Mesothelial cell of epicardium (in vitro differentiated cells): Measurements from ENCODE around the gene CD82. TPM values are rescaled to one million over a fixed set of nuclear protein-coding genes. Genes with fewer than 3 reads are reported as not detected.
"Not testable (repeated sequence)": the region's sequence is repeated elsewhere in the genome, so short reads cannot be mapped to it uniquely, and the experiment has no call there.

Experiments
- DNase-seq, 2 experiments: peaks; one replicate each; pipeline ENCODE4 v3.0.0; 2021; ENCODE audit warnings: low spot score in 2 of 2; ENCODE audit not compliant: unreplicated experiment in 2 of 2
- H3K27ac Mint-ChIP-seq: 2 replicates; pipeline ENCODE4 v1.8.0; 2021; ENCODE audit warnings: mixed read lengths
- H3K27me3 Mint-ChIP-seq: 2 replicates; pipeline ENCODE4 v1.8.0; 2021; ENCODE audit warnings: low read depth, mixed read lengths
- H3K36me3 Mint-ChIP-seq: 2 replicates; pipeline ENCODE4 v1.8.0; 2021; ENCODE audit warnings: mixed read lengths
- H3K4me1 Mint-ChIP-seq: 2 replicates; pipeline ENCODE4 v1.8.0; 2021; ENCODE audit warnings: mixed read lengths
- H3K4me3 Mint-ChIP-seq: 2 replicates; pipeline ENCODE4 v1.8.0; 2021; ENCODE audit warnings: mild to moderate bottlenecking, moderate library complexity, mixed read lengths
- H3K9me3 Mint-ChIP-seq: 2 replicates; pipeline ENCODE4 v1.8.0; 2021; ENCODE audit warnings: mixed read lengths
- total RNA-seq: library from RNA; stranded (reverse); gene quantifications from 3 replicates; pipeline ENCODE4 v1.2.1, GENCODE V29; 2021
- TF ChIP-seq, protein P1 (sequence below): fragments of 200-600 bp; sonication (generic); IDR thresholded peaks from one replicate; pipeline ENCODE4 v1.5.0; 2021; ENCODE audit warnings: antibody characterized with exemption; ENCODE audit not compliant: unreplicated experiment

The CD82 gene
- total RNA-seq, 1 donor from 2014 or later = 11.2 TPM

DNA sequence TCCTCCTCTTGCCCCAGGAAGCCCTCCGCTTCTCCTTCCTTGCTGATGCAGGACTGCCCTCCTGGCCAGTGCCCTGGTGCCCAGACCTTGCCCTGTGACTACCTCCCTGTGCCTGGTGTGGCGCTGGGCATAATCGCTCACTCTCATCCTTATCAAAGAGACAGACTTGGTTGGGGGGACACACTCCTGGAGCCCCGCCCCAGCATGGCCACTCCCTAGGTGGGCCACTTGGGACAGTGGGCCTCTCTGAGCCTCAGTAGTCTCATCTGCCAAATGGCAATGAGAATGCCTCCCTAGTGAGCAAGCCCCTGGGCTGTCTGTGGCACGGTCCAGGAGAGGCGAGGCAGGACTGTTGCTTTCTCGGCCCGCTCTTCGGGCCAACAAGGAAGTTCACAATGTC lies 88.6 kb downstream of the CD82 start:
- H3K36me3 Mint-ChIP-seq = no peaks in the 10 kb centered on the region
- H3K27ac Mint-ChIP-seq = no peak overlapping the region
- peaks cover 15% of the 10 kb centered on the region for H3K27me3 Mint-ChIP-seq
- no peaks in the 10 kb centered on the region for H3K9me3 Mint-ChIP-seq
- H3K4me1 Mint-ChIP-seq = peaks cover 6% of the 10 kb centered on the region
- TF ChIP-seq, protein P1, sequence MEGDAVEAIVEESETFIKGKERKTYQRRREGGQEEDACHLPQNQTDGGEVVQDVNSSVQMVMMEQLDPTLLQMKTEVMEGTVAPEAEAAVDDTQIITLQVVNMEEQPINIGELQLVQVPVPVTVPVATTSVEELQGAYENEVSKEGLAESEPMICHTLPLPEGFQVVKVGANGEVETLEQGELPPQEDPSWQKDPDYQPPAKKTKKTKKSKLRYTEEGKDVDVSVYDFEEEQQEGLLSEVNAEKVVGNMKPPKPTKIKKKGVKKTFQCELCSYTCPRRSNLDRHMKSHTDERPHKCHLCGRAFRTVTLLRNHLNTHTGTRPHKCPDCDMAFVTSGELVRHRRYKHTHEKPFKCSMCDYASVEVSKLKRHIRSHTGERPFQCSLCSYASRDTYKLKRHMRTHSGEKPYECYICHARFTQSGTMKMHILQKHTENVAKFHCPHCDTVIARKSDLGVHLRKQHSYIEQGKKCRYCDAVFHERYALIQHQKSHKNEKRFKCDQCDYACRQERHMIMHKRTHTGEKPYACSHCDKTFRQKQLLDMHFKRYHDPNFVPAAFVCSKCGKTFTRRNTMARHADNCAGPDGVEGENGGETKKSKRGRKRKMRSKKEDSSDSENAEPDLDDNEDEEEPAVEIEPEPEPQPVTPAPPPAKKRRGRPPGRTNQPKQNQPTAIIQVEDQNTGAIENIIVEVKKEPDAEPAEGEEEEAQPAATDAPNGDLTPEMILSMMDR = no peak
- no peak for DNase-seq
- H3K4me3 Mint-ChIP-seq = no peak overlapping the region

DNA sequence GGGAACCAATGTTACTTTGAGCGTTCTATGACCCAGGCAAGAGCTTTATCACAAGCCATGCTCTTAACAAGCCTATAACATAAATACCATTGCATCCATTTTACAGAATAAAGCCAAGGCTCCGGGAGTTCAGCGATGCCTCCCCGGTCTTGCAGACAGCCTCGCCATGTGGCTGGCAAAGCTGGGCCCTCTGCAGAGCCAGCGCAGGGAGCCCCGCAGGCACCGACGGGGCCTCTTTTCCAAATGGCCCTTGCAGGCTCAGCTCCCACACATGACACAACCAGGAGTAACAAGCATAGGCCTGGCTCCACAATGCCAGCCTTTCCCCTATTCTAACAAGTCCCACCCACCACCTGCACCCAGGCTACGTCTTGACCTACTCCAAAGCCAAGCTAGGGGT lies 89.1 kb downstream of the CD82 start:
- Mint-ChIP-seq H3K27ac (no peak overlapping the region), H3K9me3 (no peaks in the 10 kb centered on the region), H3K36me3 (no peaks in the 10 kb centered on the region), H3K4me1 (peaks cover 6% of the 10 kb centered on the region), H3K27me3 (peaks cover 11% of the 10 kb centered on the region), H3K4me3 (no peak overlapping the region)
- TF ChIP-seq, protein P1 = no peak
- DNase-seq = no peak

DNA sequence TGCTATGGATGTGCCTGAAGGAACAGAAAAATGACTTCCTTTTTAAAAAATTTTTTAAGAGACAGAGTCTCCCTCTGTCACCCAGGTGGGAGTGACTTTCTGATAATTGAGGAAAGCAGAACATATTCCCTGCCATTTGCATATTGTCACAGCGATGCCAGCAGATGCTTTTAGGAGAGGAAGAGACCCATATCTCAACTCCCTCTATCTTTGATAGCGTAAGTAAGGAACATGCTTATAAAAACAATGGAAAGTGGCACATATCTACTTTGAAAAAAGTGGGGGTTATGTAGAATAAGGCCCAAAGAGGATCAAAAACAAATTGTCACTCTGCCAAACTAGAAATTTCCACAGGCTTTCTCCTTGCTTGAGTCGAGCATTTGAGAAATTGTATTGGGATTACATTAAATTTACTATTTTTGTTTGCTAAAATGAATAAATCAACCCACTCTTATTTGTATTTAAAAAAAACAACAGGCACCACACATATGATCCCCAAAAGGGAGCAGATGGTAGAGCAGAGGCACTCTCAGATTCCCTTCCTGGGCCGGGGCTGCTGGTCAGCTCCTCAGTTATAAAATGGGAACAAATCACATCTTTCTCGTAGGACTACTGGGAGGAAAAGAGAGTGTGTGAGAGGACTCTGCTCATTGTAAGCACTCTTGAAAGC lies 92.5 kb downstream of the CD82 start:
- H3K27me3 Mint-ChIP-seq = peaks cover 5% of the 10 kb centered on the region
- H3K9me3 Mint-ChIP-seq = peaks cover 7% of the 10 kb centered on the region
- no peak overlapping the region for H3K27ac Mint-ChIP-seq
- H3K4me3 Mint-ChIP-seq = no peak overlapping the region
- DNase-seq = no peak
- TF ChIP-seq, protein P1 = no peak
- H3K4me1 Mint-ChIP-seq = no peaks in the 10 kb centered on the region
- H3K36me3 Mint-ChIP-seq = no peaks in the 10 kb centered on the region

- no peak for DNase-seq
- H3K9me3 Mint-ChIP-seq = peaks cover 7% of the 10 kb centered on the region
- no peaks in the 10 kb centered on the region for H3K36me3 Mint-ChIP-seq
- H3K27me3 Mint-ChIP-seq = peaks cover 5% of the 10 kb centered on the region
- no peak overlapping the region for H3K27ac Mint-ChIP-seq
- TF ChIP-seq, protein P1 = no peak
- no peaks in the 10 kb centered on the region for H3K4me1 Mint-ChIP-seq
- H3K4me3 Mint-ChIP-seq = no peak overlapping the region
Observed at GRCh38 chr11:44658506-44658850, 93.0 kb downstream of the CD82 start.

GRCh38 chr11:44659641-44660040 lies 94.2 kb downstream of the CD82 start:
- H3K4me1 Mint-ChIP-seq = no peaks in the 10 kb centered on the region
- H3K36me3 Mint-ChIP-seq = no peaks in the 10 kb centered on the region
- TF ChIP-seq, protein P1 = no peak

DNA sequence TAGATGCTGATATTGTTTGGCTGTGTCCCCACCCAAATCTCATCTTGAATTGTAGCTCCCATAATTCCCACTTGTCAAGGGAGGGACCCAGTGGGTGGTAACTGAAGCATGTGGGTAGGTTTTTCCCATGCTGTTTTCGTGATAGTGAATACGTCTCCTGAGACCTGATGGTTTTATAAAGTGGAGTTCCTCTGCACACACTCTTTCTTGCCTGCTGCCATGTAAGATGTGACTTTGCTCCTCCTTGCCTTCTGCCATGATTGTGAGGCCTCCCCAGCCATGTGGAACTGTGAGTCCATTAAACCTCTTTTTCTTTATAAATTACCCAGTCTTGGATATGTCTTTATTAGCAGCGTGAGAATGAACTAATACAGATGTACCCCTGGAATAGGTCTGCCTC lies 95.1 kb downstream of the CD82 start:
- not testable (repeated sequence) for H3K27me3 Mint-ChIP-seq, H3K27ac Mint-ChIP-seq, H3K4me1 Mint-ChIP-seq, H3K4me3 Mint-ChIP-seq, H3K9me3 Mint-ChIP-seq, H3K36me3 Mint-ChIP-seq, DNase-seq

More at GRCh38 chr11:44659641-44660040, 94.2 kb downstream of the CD82 start:
- no peak overlapping the region for H3K27ac Mint-ChIP-seq
- H3K27me3 Mint-ChIP-seq = peaks cover 5% of the 10 kb centered on the region
- H3K9me3 Mint-ChIP-seq = peaks cover 7% of the 10 kb centered on the region
- no peak overlapping the region for H3K4me3 Mint-ChIP-seq
- DNase-seq = no peak
